ENCODE measurements around the gene SIRT2.
"Not testable (repeated sequence)": the region's sequence is repeated elsewhere in the genome, so short reads cannot be mapped to it uniquely, and the experiment has no call there.

Gene SIRT2

GRCh38 chr19:38899447-38900201, at the start of gene SIRT2, which contains the start of gene NFKBIB:
TSS of gene SIRT2 (minus strand) at chr19:38899618. CDS start at chr19:38899521, 97 bp downstream.
TSS of gene NFKBIB (plus strand) at chr19:38899969. CDS start at chr19:38900033, 64 bp downstream.
- FAIRE-seq, result peak; percentile 89
- DNase-seq (ENCODE audit: low spot score), result peak; percentile 97

GRCh38 chr19:38946229-38947010, 47.0 kb upstream of the SIRT2 start:
- no peak for FAIRE-seq
- no peak for DNase-seq (ENCODE audit: low spot score)

GRCh38 chr19:38945562-38946228, 46.3 kb upstream of the SIRT2 start:
- DNase-seq (ENCODE audit: low spot score) (no peak), FAIRE-seq (no peak)

GRCh38 chr19:38944981-38945506, 45.6 kb upstream of the SIRT2 start:
- FAIRE-seq, result no peak
- DNase-seq (ENCODE audit: low spot score), result no peak

GRCh38 chr19:38942471-38943181, 43.2 kb upstream of the SIRT2 start:
- no peak for FAIRE-seq
- no peak for DNase-seq (ENCODE audit: low spot score)

- FAIRE-seq, result no peak
- DNase-seq (ENCODE audit: low spot score), result no peak
These were observed 42.6 kb upstream of the SIRT2 start for GRCh38 chr19:38941979-38942378.

GRCh38 chr19:38941466-38941865, 42.0 kb upstream of the SIRT2 start:
- FAIRE-seq; DNase-seq (ENCODE audit: low spot score): not testable (repeated sequence)

GRCh38 chr19:38939957-38940356, 40.5 kb upstream of the SIRT2 start:
- DNase-seq (ENCODE audit: low spot score), result no peak
- no peak for FAIRE-seq

GRCh38 chr19:38933544-38933943, 34.1 kb upstream of the SIRT2 start:
- FAIRE-seq (no peak), DNase-seq (ENCODE audit: low spot score) (no peak)

GRCh38 chr19:38932425-38933179, 33.2 kb upstream of the SIRT2 start:
- DNase-seq (ENCODE audit: low spot score), result no peak
- FAIRE-seq, result no peak

- DNase-seq (ENCODE audit: low spot score), result no peak
- no peak for FAIRE-seq
These were observed 32.0 kb upstream of the SIRT2 start for GRCh38 chr19:38931521-38931793.

GRCh38 chr19:38930776-38931520, 31.5 kb upstream of the SIRT2 start, which contains the start of gene MRPS12:
TSS of gene MRPS12 (plus strand) at chr19:38930944. CDS start at chr19:38931295, 351 bp downstream.
- DNase-seq (ENCODE audit: low spot score), result peak; percentile 96

GRCh38 chr19:38929929-38930775, 30.7 kb upstream of the SIRT2 start, which contains the start of gene SARS2:
TSS of gene SARS2 (minus strand) at chr19:38930763. CDS start at chr19:38930736, 27 bp downstream.
- FAIRE-seq (peak; percentile 2), DNase-seq (ENCODE audit: low spot score) (peak; percentile 86)

More at GRCh38 chr19:38930776-38931520, 31.5 kb upstream of the SIRT2 start, which contains the start of gene MRPS12:
- peak; percentile 87 for FAIRE-seq

- FAIRE-seq, result no peak
- no peak for DNase-seq (ENCODE audit: low spot score)
These were observed 29.1 kb upstream of the SIRT2 start for GRCh38 chr19:38928391-38929001.

GRCh38 chr19:38924388-38924787, 25.0 kb upstream of the SIRT2 start:
- FAIRE-seq (no peak), DNase-seq (ENCODE audit: low spot score) (no peak)

GRCh38 chr19:38922482-38922881, 23.1 kb upstream of the SIRT2 start:
- no peak for DNase-seq (ENCODE audit: low spot score)

GRCh38 chr19:38921420-38922274, 22.2 kb upstream of the SIRT2 start:
- FAIRE-seq (no peak), DNase-seq (ENCODE audit: low spot score) (no peak)

More at GRCh38 chr19:38922482-38922881, 23.1 kb upstream of the SIRT2 start:
- no peak for FAIRE-seq
